Nephron (organoid): ENCODE measurements around the gene COL27A1.

ENCODE experiments used
- H3K27ac Mint-ChIP-seq, 3 experiments: 2 replicates each; pipeline ENCODE4 v1.8.0; 2020; ENCODE audit warnings: mixed read lengths in 3 of 3, mild to moderate bottlenecking in 2 of 3, moderate library complexity in 1 of 3
- H3K27me3 Mint-ChIP-seq: 2 replicates; pipeline ENCODE4 v1.8.0; 2021; ENCODE audit warnings: low read depth, mild to moderate bottlenecking, moderate library complexity, mixed read lengths
- H3K36me3 Mint-ChIP-seq: 2 replicates; pipeline ENCODE4 v1.8.0; 2020; ENCODE audit warnings: low read depth, mixed read lengths
- H3K4me1 Mint-ChIP-seq: 2 replicates; pipeline ENCODE4 v1.8.0; 2020; ENCODE audit warnings: mixed read lengths
- H3K4me3 Mint-ChIP-seq, 3 experiments: 2 replicates each; pipeline ENCODE4 v1.8.0; 2020; ENCODE audit warnings: mild to moderate bottlenecking in 3 of 3, mixed read lengths in 3 of 3, moderate library complexity in 2 of 3
- H3K9me3 Mint-ChIP-seq: 2 replicates; pipeline ENCODE4 v1.8.0; 2020; ENCODE audit warnings: mixed read lengths
- CTCF ChIP-seq, 3 experiments: fragments of 200-600 bp; sonication (generic); IDR thresholded peaks; one replicate each; pipeline ENCODE4 v1.5.0; 2021; ENCODE audit warnings: antibody characterized with exemption in 3 of 3; ENCODE audit not compliant: unreplicated experiment in 3 of 3

COL27A1 gene

GRCh38 chr9:114228016-114228808 lies 72.9 kb downstream of the COL27A1 start:
- H3K27me3 Mint-ChIP-seq = peaks cover 3% of the 10 kb centered on the region

GRCh38 chr9:114229295-114229694 lies 74.0 kb downstream of the COL27A1 start:
- TF ChIP-seq CTCF (IDR thresholded peaks at IDR 0.05; ENCODE audit: unreplicated experiment in 3 of 3) = no peak
- peak overlapping the region; percentile 50 to 81 (median 78) for H3K27ac Mint-ChIP-seq
- no peaks in the 10 kb centered on the region for H3K36me3 Mint-ChIP-seq
- no peak overlapping the region for H3K4me3 Mint-ChIP-seq
- H3K9me3 Mint-ChIP-seq = no peaks in the 10 kb centered on the region
- peaks cover 69% of the 10 kb centered on the region for H3K4me1 Mint-ChIP-seq
- H3K27me3 Mint-ChIP-seq = peaks cover 3% of the 10 kb centered on the region

More at GRCh38 chr9:114228016-114228808, 72.9 kb downstream of the COL27A1 start:
- H3K4me3 Mint-ChIP-seq = no peak overlapping the region
- H3K4me1 Mint-ChIP-seq = peaks cover 58% of the 10 kb centered on the region
- TF ChIP-seq CTCF (IDR thresholded peaks at IDR 0.05; ENCODE audit: unreplicated experiment in 3 of 3) = no peak
- peak overlapping the region; percentile 35 to 78 (median 65) for H3K27ac Mint-ChIP-seq
- H3K36me3 Mint-ChIP-seq = no peaks in the 10 kb centered on the region
- H3K9me3 Mint-ChIP-seq = no peaks in the 10 kb centered on the region

- Mint-ChIP-seq H3K27ac (peak overlapping the region in 2 of 3 experiments; percentile 53 to 78), H3K4me3 (no peak overlapping the region), H3K27me3 (peaks cover 3% of the 10 kb centered on the region), H3K9me3 (no peaks in the 10 kb centered on the region), H3K36me3 (no peaks in the 10 kb centered on the region), H3K4me1 (peaks cover 73% of the 10 kb centered on the region)
- no peak for TF ChIP-seq CTCF (IDR thresholded peaks at IDR 0.05; ENCODE audit: unreplicated experiment in 3 of 3)
Observed at GRCh38 chr9:114230068-114230467, 74.7 kb downstream of the COL27A1 start.

- Mint-ChIP-seq H3K4me1 (peaks cover 73% of the 10 kb centered on the region), H3K27me3 (peaks cover 3% of the 10 kb centered on the region), H3K9me3 (no peaks in the 10 kb centered on the region), H3K4me3 (no peak overlapping the region), H3K36me3 (no peaks in the 10 kb centered on the region), H3K27ac (peak overlapping the region in 2 of 3 experiments; percentile 62 to 78)
- TF ChIP-seq CTCF (IDR thresholded peaks at IDR 0.05; ENCODE audit: unreplicated experiment in 3 of 3) = no peak
Observed at GRCh38 chr9:114231273-114231672, 75.9 kb downstream of the COL27A1 start.

GRCh38 chr9:114231719-114232449 lies 76.5 kb downstream of the COL27A1 start:
- Mint-ChIP-seq H3K9me3 (no peaks in the 10 kb centered on the region), H3K4me3 (peak overlapping the region in 1 of 3 experiments; percentile 48), H3K4me1 (peaks cover 74% of the 10 kb centered on the region), H3K36me3 (no peaks in the 10 kb centered on the region), H3K27me3 (peaks cover 3% of the 10 kb centered on the region), H3K27ac (peak overlapping the region in 2 of 3 experiments; percentile 62 to 78)
- no peak for TF ChIP-seq CTCF (IDR thresholded peaks at IDR 0.05; ENCODE audit: unreplicated experiment in 3 of 3)
